NCI-H748 treated with DMSO at 0.1 percent for 48 hours (cell line): Measurements from ENCODE around the gene SPRYD4.
"Not testable (repeated sequence)": the region's sequence is repeated elsewhere in the genome, so short reads cannot be mapped to it uniquely, and the experiment has no call there.

ENCODE experiments used
- DNase-seq: peaks from one replicate; lab custom pipeline; 2025; lab: John Stamatoyannopoulos, UW

The SPRYD4 gene

GRCh38 chr12:56468216-56469006 is at the start of gene SPRYD4:
Gene SPRYD4 (plus strand): TSS chr12:56468578. CDS start chr12:56468592, 14 bp downstream.
- peak; percentile 79 for DNase-seq

- DNase-seq: no peak
These were observed 48.0 kb upstream of the SPRYD4 start for GRCh38 chr12:56420411-56420810.

- DNase-seq: no peak
These were observed 43.2 kb upstream of the SPRYD4 start for GRCh38 chr12:56425193-56425592.

- no peak for DNase-seq
These were observed 42.4 kb upstream of the SPRYD4 start for GRCh38 chr12:56425940-56426438.

- DNase-seq: no peak
These were observed 37.1 kb upstream of the SPRYD4 start for GRCh38 chr12:56431288-56431687.

- DNase-seq: no peak
These were observed 36.5 kb upstream of the SPRYD4 start for GRCh38 chr12:56431850-56432249.

- DNase-seq: no peak
These were observed 33.5 kb upstream of the SPRYD4 start for GRCh38 chr12:56434828-56435227.

GRCh38 chr12:56437430-56438176 is 30.8 kb upstream of the SPRYD4 start:
- DNase-seq: no peak

- DNase-seq: not testable (repeated sequence)
These were observed 25.2 kb upstream of the SPRYD4 start for GRCh38 chr12:56443208-56443607.

- peak; percentile 84 for DNase-seq
These were observed 19.3 kb upstream of the SPRYD4 start, which contains the start of gene TIMELESS for GRCh38 chr12:56448860-56449621. Gene TIMELESS (minus strand): TSS chr12:56449426. CDS start chr12:56434170, 15,256 bp downstream.

GRCh38 chr12:56449622-56449984 is 18.8 kb upstream of the SPRYD4 start:
- no peak for DNase-seq

- DNase-seq: no peak
These were observed 18.1 kb upstream of the SPRYD4 start for GRCh38 chr12:56450241-56450640.

GRCh38 chr12:56451147-56451546 is 17.2 kb upstream of the SPRYD4 start:
- no peak for DNase-seq

GRCh38 chr12:56454557-56454956 is 13.8 kb upstream of the SPRYD4 start, which contains the start of gene MIP:
Gene MIP (minus strand): TSS chr12:56454657. CDS start chr12:56454613, 44 bp downstream.
- no peak for DNase-seq

GRCh38 chr12:56457817-56458216 is 10.6 kb upstream of the SPRYD4 start:
- DNase-seq: no peak

- no peak for DNase-seq
These were observed 6.9 kb upstream of the SPRYD4 start for GRCh38 chr12:56461235-56462159.

GRCh38 chr12:56462565-56462964 is 5.8 kb upstream of the SPRYD4 start:
- no peak for DNase-seq

GRCh38 chr12:56469007-56469930 is 891 bp downstream of the SPRYD4 start:
- DNase-seq: no peak

GRCh38 chr12:56474389-56474788 is 6.0 kb downstream of the SPRYD4 start:
- no peak for DNase-seq

GRCh38 chr12:56476143-56476542 is 7.8 kb downstream of the SPRYD4 start:
- no peak for DNase-seq
